HEK293 (cell line): Measurements from ENCODE around the gene QSOX1.

Source experiments
- CTCF ChIA-PET: fragments of 350-600 bp; formaldehyde crosslinking; extraction: SDS; loops from one replicate; lab custom pipeline; 2021; ENCODE audit warnings: antibody characterized with exemption; lab: Yijun Ruan, JAX
- POLR2A ChIA-PET: fragments of 300-600 bp; formaldehyde crosslinking; extraction: SDS; loops from one replicate; lab custom pipeline; 2020; ENCODE audit warnings: antibody characterized with exemption, inconsistent platforms; lab: Yijun Ruan, JAX
- H3K27ac ChIP-seq: fragments of 200-500 bp; sonication (Bioruptor generic); 2 replicates; pipeline ENCODE4 v1.5.1; 2014; ENCODE audit warnings: low read depth, low read length, control low read depth, inconsistent platforms; ENCODE audit errors: extremely low read depth
- H3K36me3 ChIP-seq, 2 experiments: fragments of 200-500 bp in 1 of 2; sonication (Bioruptor generic) in 1 of 2; 1 replicate in 1 of 2; 2 replicates in 1 of 2; pipeline ENCODE4 v1.5.1; 2014 to 2017; ENCODE audit warnings: inconsistent platforms in 2 of 2, low read length in 2 of 2; ENCODE audit not compliant: control insufficient read depth in 2 of 2, insufficient read depth in 1 of 2
- H3K4me1 ChIP-seq: fragments of 200-500 bp; sonication (Bioruptor generic); 2 replicates; pipeline ENCODE4 v1.5.1; 2014; ENCODE audit warnings: mild to moderate bottlenecking, low read length, inconsistent platforms; ENCODE audit not compliant: control insufficient read depth, insufficient read depth
- H3K4me3 ChIP-seq: 2 replicates; pipeline ENCODE4 v1.5.1; 2011; ENCODE audit warnings: low read depth, mild to moderate bottlenecking, control low read depth, low read length, moderate library complexity
- H3K9me3 ChIP-seq: fragments of 200-500 bp; sonication (Bioruptor generic); 2 replicates; pipeline ENCODE4 v1.5.1; 2014; ENCODE audit warnings: low read depth, low read length, inconsistent platforms; ENCODE audit not compliant: control insufficient read depth, insufficient read depth
- BCL6B ChIP-seq: fragments of 450-650 bp; formaldehyde crosslinking; IDR thresholded peaks from 2 replicates; pipeline ENCODE4 v1.5.1; 2017; ENCODE audit warnings: missing biosample characterization, missing genetic modification characterization
- HIC1 ChIP-seq: fragments of 450-650 bp; formaldehyde crosslinking; IDR thresholded peaks from 2 replicates; pipeline ENCODE4 v1.5.1; 2016; ENCODE audit warnings: missing biosample characterization, missing genetic modification characterization
- IKZF3 ChIP-seq: fragments of 450-650 bp; IDR thresholded peaks from 2 replicates; pipeline ENCODE4 v1.5.0; 2018; ENCODE audit warnings: missing biosample characterization, mild to moderate bottlenecking, missing genetic modification characterization, moderate library complexity
- KLF16 ChIP-seq: fragments of 450-650 bp; formaldehyde crosslinking; IDR thresholded peaks from 2 replicates; pipeline ENCODE4 v1.5.1; 2017; ENCODE audit warnings: missing biosample characterization, missing genetic modification characterization
- OSR2 ChIP-seq: fragments of 450-650 bp; formaldehyde crosslinking; IDR thresholded peaks from 2 replicates; pipeline ENCODE4 v1.5.1; 2016; ENCODE audit warnings: missing biosample characterization, missing genetic modification characterization
- TCF7L2 ChIP-seq: IDR thresholded peaks from 2 replicates; pipeline ENCODE4 v1.6.1; 2011; ENCODE audit warnings: low read depth, mild to moderate bottlenecking, inconsistent platforms, low read length, moderate library complexity, borderline replicate concordance
- ZBTB10 ChIP-seq: fragments of 450-650 bp; formaldehyde crosslinking; IDR thresholded peaks from 2 replicates; pipeline ENCODE4 v1.5.1; 2016; ENCODE audit warnings: missing biosample characterization, missing genetic modification characterization
- ZBTB48 ChIP-seq: fragments of 450-650 bp; formaldehyde crosslinking; IDR thresholded peaks from 2 replicates; pipeline ENCODE4 v1.5.1; 2016; ENCODE audit warnings: missing biosample characterization, missing genetic modification characterization
- ZBTB8A ChIP-seq: fragments of 450-650 bp; formaldehyde crosslinking; IDR thresholded peaks from 2 replicates; pipeline ENCODE4 v1.5.1; 2016; ENCODE audit warnings: missing biosample characterization, missing genetic modification characterization
- ZNF335 ChIP-seq: fragments of 450-650 bp; formaldehyde crosslinking; conservative IDR thresholded peaks from 2 replicates; pipeline ENCODE4 v1.5.1; 2016; ENCODE audit warnings: missing biosample characterization, missing genetic modification characterization
- ZNF423 ChIP-seq: fragments of 450-650 bp; formaldehyde crosslinking; IDR thresholded peaks from 2 replicates; pipeline ENCODE4 v1.5.1; 2016; ENCODE audit warnings: missing biosample characterization, missing genetic modification characterization
- ZNF561 ChIP-seq: fragments of 450-650 bp; IDR thresholded peaks from 2 replicates; pipeline ENCODE4 v1.5.1; 2018; ENCODE audit warnings: missing biosample characterization, missing genetic modification characterization, borderline replicate concordance
- ZSCAN4 ChIP-seq: fragments of 450-650 bp; formaldehyde crosslinking; IDR thresholded peaks from 2 replicates; pipeline ENCODE4 v1.5.1; 2017; ENCODE audit warnings: missing biosample characterization, missing genetic modification characterization
- TF ChIP-seq, protein P1 (sequence below): fragments of 450-650 bp; formaldehyde crosslinking; IDR thresholded peaks from 2 replicates; pipeline ENCODE4 v1.5.1; 2016; ENCODE audit warnings: missing biosample characterization, missing genetic modification characterization
- TF ChIP-seq, protein P2 (sequence below): sonication (generic); formaldehyde crosslinking; IDR thresholded peaks from 2 replicates; pipeline ENCODE4 v1.8.1; 2022; ENCODE audit warnings: mild to moderate bottlenecking, moderate library complexity, missing genetic modification reagents
- TF ChIP-seq, protein P3 (sequence below): fragments of 450-650 bp; formaldehyde crosslinking; conservative IDR thresholded peaks from 2 replicates; pipeline ENCODE4 v1.5.1; 2016; ENCODE audit warnings: low read depth, missing biosample characterization, missing genetic modification characterization
- TF ChIP-seq, protein P4 (sequence below): fragments of 450-650 bp; formaldehyde crosslinking; IDR thresholded peaks from 2 replicates; pipeline ENCODE4 v1.5.1; 2016; ENCODE audit warnings: missing biosample characterization, missing genetic modification characterization

The QSOX1 gene

GRCh38 chr1:180230791-180231505, 76.3 kb downstream of the QSOX1 start (continued):
- TF ChIP-seq, protein P1, sequence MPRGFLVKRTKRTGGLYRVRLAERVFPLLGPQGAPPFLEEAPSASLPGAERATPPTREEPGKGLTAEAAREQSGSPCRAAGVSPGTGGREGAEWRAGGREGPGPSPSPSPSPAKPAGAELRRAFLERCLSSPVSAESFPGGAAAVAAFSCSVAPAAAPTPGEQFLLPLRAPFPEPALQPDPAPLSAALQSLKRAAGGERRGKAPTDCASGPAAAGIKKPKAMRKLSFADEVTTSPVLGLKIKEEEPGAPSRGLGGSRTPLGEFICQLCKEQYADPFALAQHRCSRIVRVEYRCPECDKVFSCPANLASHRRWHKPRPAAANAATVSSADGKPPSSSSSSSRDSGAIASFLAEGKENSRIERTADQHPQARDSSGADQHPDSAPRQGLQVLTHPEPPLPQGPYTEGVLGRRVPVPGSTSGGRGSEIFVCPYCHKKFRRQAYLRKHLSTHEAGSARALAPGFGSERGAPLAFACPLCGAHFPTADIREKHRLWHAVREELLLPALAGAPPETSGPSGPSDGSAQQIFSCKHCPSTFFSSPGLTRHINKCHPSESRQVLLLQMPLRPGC, result peak; percentile 93
- TF ChIP-seq ZSCAN4 (tag by site-specific recombination) (0 out of 2 replicates have a peak, but pooled peaks have one; percentile 12), ZNF561 (tag by site-specific recombination) (no peak), KLF16 (tag by site-specific recombination) (no peak), HIC1 (tag by site-specific recombination) (0 out of 2 replicates have a peak, but pooled peaks have one; percentile 2)
- TF ChIP-seq, protein P2, sequence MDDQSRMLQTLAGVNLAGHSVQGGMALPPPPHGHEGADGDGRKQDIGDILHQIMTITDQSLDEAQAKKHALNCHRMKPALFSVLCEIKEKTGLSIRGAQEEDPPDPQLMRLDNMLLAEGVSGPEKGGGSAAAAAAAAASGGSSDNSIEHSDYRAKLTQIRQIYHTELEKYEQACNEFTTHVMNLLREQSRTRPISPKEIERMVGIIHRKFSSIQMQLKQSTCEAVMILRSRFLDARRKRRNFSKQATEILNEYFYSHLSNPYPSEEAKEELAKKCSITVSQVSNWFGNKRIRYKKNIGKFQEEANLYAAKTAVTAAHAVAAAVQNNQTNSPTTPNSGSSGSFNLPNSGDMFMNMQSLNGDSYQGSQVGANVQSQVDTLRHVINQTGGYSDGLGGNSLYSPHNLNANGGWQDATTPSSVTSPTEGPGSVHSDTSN (CRISPR knock-in tag), result no peak

- Histone ChIP-seq H3K36me3 (no peaks in the 10 kb centered on the region), H3K9me3 (no peaks in the 10 kb centered on the region), H3K4me1 (no peaks in the 10 kb centered on the region), H3K27ac (peak overlapping the region; percentile 76; the same call in 1 of the 2 replicates), H3K4me3 (peak overlapping the region; percentile 69)
- ChIA-PET POLR2A (interaction anchor here (0.6 to 2.2 kb wide), 7 partner anchors 8 to 777 kb away, joined by 3 to 9 read pairs (median 5); no protein-coding TSS in a partner anchor), CTCF (interaction anchor here (0.6 to 3.0 kb wide), 12 partner anchors 10 to 251 kb away, joined by 3 to 14 read pairs (median 4); no protein-coding TSS in a partner anchor)
- TF ChIP-seq ZNF423 (tag by site-specific recombination) (peak; percentile 86), ZNF561 (tag by site-specific recombination) (0 out of 2 replicates have a peak, but pooled peaks have one; percentile 51), OSR2 (tag by site-specific recombination) (peak; percentile 50), IKZF3 (tag by site-specific recombination) (peak; percentile 41), ZBTB48 (tag by site-specific recombination) (0 out of 2 replicates have a peak, but pooled peaks have one; percentile 60), BCL6B (tag by site-specific recombination) (no peak), TCF7L2 (0 out of 2 replicates have a peak, but pooled peaks have one; percentile 33), ZBTB10 (0 out of 2 replicates have a peak, but pooled peaks have one; percentile 53), ZNF335 (tag by site-specific recombination) (peak; percentile 78), ZBTB8A (tag by site-specific recombination) (peak; percentile 74; the same call in 1 of the 2 replicates)
- TF ChIP-seq, protein P3, sequence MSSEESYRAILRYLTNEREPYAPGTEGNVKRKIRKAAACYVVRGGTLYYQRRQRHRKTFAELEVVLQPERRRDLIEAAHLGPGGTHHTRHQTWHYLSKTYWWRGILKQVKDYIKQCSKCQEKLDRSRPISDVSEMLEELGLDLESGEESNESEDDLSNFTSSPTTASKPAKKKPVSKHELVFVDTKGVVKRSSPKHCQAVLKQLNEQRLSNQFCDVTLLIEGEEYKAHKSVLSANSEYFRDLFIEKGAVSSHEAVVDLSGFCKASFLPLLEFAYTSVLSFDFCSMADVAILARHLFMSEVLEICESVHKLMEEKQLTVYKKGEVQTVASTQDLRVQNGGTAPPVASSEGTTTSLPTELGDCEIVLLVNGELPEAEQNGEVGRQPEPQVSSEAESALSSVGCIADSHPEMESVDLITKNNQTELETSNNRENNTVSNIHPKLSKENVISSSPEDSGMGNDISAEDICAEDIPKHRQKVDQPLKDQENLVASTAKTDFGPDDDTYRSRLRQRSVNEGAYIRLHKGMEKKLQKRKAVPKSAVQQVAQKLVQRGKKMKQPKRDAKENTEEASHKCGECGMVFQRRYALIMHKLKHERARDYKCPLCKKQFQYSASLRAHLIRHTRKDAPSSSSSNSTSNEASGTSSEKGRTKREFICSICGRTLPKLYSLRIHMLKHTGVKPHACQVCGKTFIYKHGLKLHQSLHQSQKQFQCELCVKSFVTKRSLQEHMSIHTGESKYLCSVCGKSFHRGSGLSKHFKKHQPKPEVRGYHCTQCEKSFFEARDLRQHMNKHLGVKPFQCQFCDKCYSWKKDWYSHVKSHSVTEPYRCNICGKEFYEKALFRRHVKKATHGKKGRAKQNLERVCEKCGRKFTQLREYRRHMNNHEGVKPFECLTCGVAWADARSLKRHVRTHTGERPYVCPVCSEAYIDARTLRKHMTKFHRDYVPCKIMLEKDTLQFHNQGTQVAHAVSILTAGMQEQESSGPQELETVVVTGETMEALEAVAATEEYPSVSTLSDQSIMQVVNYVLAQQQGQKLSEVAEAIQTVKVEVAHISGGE (tag by site-specific recombination), result peak; percentile 45
- TF ChIP-seq, protein P4, sequence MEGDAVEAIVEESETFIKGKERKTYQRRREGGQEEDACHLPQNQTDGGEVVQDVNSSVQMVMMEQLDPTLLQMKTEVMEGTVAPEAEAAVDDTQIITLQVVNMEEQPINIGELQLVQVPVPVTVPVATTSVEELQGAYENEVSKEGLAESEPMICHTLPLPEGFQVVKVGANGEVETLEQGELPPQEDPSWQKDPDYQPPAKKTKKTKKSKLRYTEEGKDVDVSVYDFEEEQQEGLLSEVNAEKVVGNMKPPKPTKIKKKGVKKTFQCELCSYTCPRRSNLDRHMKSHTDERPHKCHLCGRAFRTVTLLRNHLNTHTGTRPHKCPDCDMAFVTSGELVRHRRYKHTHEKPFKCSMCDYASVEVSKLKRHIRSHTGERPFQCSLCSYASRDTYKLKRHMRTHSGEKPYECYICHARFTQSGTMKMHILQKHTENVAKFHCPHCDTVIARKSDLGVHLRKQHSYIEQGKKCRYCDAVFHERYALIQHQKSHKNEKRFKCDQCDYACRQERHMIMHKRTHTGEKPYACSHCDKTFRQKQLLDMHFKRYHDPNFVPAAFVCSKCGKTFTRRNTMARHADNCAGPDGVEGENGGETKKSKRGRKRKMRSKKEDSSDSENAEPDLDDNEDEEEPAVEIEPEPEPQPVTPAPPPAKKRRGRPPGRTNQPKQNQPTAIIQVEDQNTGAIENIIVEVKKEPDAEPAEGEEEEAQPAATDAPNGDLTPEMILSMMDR (tag by site-specific recombination), result peak; percentile 23; the same call in 1 of the 2 replicates
These were observed 76.8 kb downstream of the QSOX1 start for GRCh38 chr1:180231506-180231921.
